ENCODE measurements around the gene KRT82.

The KRT82 gene

DNA sequence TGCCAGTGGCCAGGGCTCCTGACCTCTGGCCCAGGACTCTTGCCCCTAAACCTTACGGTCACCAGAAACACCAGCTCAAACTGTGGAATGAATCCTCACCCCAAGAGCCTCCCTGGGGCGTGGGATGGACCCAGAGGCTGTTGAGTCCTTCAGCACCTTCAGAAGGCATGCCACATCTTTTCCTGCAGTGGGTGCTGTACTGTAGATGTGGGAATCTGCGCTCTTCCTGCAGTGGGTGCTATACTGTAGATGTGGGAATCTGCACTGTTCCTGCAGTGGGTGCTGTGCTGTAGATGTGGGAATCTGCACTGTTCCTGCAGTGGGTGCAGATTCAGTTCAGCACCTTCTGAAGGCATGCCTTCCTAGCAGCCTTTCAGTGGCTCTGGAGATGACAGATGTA is 1.2 kb downstream of the KRT82 start:
- DNase-seq = no peak

DNA sequence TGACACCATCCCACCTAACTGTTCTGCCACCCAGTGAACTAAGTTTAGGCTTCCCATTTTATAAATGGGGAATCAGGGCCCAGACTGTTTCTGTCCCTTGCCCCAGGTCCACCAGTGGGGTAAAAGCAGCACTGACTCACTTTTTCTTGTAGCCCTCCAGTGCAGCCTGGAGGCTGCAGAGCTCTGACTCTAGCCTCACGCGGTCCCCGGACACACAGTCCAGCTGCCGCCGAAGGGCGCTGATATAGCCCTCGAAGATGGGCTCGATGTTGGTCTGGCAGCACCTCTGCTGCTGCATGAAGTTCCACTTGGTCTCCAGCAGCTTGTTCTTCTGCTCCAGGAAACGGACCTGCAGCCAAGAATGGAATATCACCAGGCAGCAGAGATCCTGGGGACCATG is 2.6 kb downstream of the KRT82 start:
- DNase-seq = no peak

GRCh38 chr12:52402873-52403540 is 3.1 kb downstream of the KRT82 start:
- no peak for DNase-seq

DNA sequence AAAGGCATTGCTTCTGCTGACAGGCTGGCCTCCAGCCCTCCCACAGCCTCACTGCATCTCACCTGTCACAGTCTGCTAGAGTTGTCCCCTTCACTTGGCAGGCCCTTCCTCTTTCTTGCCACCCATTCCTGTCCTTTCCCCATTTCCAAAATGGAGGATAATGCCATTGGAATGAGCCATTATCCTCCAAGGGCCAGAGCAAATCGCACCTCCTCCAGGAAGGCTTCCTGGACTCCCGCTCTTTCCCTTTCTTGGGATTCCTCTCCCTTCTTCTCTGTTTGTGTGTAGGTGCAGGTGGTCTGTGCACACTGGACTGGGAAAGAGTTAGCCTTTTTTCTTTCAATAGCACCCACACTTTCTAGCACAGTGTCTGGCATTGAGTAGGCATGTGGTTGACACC is 3.8 kb downstream of the KRT82 start:
- no peak for DNase-seq

GRCh38 chr12:52401926-52402325 is 4.2 kb downstream of the KRT82 start:
- DNase-seq = no peak

DNA sequence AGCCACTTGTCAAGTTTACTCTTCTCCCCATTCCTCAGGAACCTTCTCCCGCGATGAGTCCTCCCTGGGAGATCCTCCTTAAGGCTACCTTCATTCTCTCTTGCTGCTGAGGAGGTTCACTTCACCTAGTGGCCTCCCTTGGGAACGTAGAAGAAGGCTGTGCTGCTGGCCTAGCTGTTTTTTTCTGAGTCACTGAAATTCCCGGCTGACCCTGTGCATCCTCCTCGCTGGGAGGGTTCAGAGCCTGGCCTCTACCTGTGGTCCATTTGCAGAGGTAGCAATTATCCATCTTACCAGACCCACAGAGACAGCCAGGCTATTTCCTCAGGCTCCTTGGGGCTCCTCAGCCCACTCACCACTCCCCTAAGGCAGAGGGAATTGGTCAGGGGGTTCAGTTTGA is 4.6 kb downstream of the KRT82 start:
- DNase-seq = no peak

DNA sequence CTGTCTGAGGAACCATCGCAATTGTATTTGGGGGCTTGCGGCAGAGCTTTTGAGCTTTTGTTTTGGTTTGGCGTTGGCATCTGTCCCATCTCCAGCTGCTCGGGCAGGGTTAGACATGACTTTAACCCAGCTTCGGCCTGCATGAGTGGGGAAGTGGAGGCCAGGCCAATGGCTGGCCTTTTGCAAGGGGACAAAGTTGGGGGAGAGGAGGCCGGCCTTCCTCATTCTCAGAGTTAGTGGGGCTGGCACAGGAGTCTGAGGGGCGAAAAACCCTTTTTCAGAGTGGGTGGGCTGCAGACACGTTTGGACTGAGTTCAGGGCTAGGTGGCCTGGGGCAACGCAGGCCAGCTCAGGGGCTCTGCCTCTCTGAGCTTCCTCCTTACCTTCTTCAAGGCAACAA is 5.2 kb downstream of the KRT82 start:
- no peak for DNase-seq

- DNase-seq = no peak
Observed at GRCh38 chr12:52399756-52400155, 6.4 kb downstream of the KRT82 start.

GRCh38 chr12:52398176-52398575 is 8.0 kb downstream of the KRT82 start:
- no peak for DNase-seq

GRCh38 chr12:52396656-52397055 is 9.5 kb downstream of the KRT82 start:
- DNase-seq = no peak

DNA sequence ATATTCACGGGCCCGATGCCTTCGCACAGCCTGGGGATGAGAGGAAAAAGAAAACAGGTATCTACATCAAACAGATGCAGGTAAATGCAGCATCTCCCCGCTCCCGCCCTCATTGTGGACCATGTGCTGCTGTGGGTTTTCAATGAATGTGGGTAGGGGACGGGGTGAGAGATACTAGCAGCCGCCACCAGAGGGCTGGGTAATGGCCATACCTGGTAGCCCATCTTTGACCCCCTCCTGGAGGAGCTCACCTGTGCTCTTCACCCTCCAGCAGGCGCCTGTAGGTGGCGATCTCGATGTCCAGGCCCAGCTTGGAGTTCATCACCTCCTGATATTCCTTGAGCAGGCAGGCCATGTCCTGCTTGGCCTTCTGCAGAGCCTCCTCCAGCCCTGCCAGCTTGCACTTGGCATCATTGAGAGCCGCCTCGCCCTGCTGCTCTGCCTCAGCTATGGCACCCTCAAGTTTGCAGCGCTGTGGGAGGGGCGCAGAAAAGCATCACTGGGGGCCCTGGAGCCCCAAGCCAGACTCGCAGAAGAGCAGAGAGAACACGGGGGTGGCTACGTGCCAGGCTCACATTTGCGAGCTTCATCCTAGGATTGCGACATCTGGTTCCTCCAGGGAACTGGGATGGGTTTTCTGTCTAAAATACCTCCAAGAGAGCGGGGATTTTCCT is 10.2 kb downstream of the KRT82 start:
- DNase-seq = peak in 1 of 2 experiments; percentile 8

- no peak for DNase-seq
Observed at GRCh38 chr12:52394836-52395405, 11.2 kb downstream of the KRT82 start.

- no peak for DNase-seq
Observed at GRCh38 chr12:52392465-52393007, 13.6 kb downstream of the KRT82 start.

GRCh38 chr12:52391618-52392002 is 14.5 kb downstream of the KRT82 start:
- DNase-seq = no peak

DNA sequence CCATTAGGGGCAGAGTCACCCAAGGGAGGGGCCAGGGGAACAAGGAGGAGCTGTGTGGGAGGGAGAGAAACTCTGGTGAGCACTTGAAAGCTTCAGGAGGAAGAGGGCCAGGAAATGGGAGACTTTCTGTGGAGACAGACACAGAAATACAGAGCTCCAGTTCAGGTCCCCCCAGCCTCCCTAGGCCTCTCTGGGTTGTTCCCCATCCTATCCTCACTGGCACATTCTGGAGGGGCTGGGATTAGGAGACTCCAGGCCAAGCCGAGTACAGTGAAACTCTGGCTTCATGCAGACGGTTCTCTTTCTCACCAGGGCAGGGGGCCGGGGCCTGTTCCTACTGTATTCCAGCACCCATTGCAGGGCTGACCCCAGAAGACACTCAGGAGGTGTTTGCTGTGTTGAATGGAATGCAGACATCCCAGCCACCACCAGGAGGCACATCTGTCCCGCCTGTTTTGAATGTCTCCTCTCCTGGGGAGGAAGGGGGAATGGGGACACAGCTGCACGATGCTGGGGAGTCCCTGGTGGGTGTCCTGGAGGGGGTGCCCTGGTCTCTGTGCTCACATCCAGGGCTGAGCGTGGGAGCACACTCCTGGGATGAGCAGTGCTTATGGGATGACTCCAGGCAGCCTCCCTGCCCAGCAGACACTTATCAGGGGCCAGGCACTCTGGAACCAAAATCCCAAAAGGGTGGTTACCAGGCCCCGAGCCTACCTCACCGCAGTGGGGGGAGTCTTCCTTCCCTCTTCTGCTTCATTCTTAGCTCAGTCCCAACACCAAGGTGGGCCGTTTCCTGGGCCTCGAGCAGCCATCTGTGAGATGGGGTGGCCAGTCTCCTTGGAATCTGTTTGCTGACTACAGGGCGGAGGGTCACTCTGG is 15.2 kb downstream of the KRT82 start:
- DNase-seq = peak; percentile 5 to 12

- no peak for DNase-seq
Observed at GRCh38 chr12:52389313-52390207, 16.6 kb downstream of the KRT82 start.

DNA sequence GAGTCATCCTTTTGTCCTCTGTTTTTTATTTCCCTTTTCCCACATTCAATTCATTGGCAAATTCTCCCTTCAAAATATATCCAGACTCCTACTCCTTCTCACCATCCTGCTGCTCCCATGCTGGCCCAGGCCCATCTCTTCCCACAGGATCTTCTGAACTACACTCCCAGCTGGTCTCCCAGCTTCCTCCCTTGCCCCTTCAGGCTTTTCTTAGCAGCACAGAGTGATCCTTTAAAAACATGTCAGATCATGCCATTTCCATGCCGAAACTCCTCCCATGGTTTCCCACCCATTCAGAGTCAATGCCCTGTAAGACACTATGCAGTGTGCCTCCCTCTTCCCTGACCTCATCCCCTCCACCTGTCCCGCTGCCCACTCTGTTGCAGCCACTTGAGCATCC is 18.3 kb downstream of the KRT82 start:
- no peak for DNase-seq

- no peak for DNase-seq
Observed at GRCh38 chr12:52385226-52385702, 20.9 kb downstream of the KRT82 start, which contains the start of gene KRT84. Gene KRT84, minus strand, starts transcription at chr12:52385652. Its CDS starts 67 bp downstream, at chr12:52385585.

- no peak for DNase-seq
Observed at GRCh38 chr12:52383331-52383730, 22.8 kb downstream of the KRT82 start.

GRCh38 chr12:52382854-52383253 is 23.3 kb downstream of the KRT82 start:
- DNase-seq = no peak

GRCh38 chr12:52381206-52381605 is 24.9 kb downstream of the KRT82 start:
- DNase-seq = no peak

DNA sequence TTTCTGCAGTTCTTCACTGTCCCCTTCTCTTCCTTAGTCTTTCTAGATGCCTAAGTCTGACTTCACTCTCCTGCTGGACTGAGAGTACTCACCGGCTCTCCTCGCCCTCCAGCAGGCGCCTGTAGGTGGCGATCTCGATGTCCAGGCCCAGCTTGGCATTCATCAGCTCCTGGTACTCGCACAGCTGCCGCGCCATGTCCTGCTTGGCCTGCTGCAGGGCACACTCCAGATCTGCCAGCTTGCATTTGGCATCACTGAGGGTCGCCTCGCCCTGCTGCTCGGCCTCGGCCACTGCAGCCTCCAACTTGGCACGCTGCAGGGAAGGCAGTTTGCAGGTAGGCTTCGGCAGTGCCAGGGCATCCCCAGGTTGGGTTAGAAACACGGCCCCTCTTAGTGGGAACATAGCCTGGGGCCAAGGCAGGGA is 25.9 kb downstream of the KRT82 start:
- peak; percentile 19 to 28 for DNase-seq
